ENCODE data around the gene CFAP221.

The CFAP221 gene

GRCh38 chr2:119692310-119692709 lies 148.1 kb downstream of the CFAP221 start:
- no peak overlapping the region for H3K4me3 ChIP-seq
- H3K27ac ChIP-seq, result no peak overlapping the region

- Histone ChIP-seq H3K4me3 (no peak overlapping the region), H3K27ac (no peak overlapping the region)
These were observed 148.7 kb downstream of the CFAP221 start for GRCh38 chr2:119692954-119693353.

GRCh38 chr2:119693567-119693966 lies 149.3 kb downstream of the CFAP221 start:
- H3K4me3 ChIP-seq, result no peak overlapping the region

DNA sequence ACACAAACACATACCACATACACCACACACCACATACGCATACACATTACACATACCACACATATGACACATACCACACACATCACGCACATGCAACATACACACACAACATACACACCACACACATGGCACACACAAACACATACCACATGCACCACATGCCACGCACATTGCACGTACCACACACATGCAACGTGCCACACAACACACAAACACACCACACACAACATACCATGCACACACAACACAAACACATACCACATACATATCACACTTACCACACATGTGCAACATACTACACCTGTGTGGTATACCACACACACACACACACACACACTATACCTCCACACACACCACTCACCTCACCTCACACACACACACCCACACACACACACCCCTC lies 149.7 kb downstream of the CFAP221 start:
- no peak overlapping the region for H3K27ac ChIP-seq
- H3K4me3 ChIP-seq, result no peak overlapping the region

More at GRCh38 chr2:119693567-119693966, 149.3 kb downstream of the CFAP221 start:
- no peak overlapping the region for H3K27ac ChIP-seq

DNA sequence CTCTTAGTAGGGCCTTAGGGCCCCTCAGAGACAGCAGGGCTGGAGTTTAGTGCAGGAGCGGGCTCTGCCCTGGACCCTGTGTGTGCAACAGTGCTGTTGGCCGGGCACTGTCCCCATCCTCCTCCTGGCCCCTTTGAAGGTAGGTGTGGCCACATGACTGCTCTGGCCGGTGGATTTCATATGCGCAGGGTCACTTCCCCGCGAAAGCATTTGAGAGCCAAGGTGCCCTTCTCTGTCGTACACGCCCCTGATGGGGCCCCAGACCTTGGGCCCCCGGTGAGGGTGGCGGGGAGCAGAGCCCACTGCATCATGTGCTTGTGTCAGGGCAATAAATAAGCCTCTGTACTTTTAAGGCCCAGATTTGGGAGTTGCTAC lies 150.2 kb downstream of the CFAP221 start:
- Histone ChIP-seq H3K4me3 (no peak overlapping the region), H3K27ac (no peak overlapping the region)

- no peak overlapping the region for H3K27ac ChIP-seq
- H3K4me3 ChIP-seq, result no peak overlapping the region
These were observed 150.7 kb downstream of the CFAP221 start for GRCh38 chr2:119694845-119695521.

DNA sequence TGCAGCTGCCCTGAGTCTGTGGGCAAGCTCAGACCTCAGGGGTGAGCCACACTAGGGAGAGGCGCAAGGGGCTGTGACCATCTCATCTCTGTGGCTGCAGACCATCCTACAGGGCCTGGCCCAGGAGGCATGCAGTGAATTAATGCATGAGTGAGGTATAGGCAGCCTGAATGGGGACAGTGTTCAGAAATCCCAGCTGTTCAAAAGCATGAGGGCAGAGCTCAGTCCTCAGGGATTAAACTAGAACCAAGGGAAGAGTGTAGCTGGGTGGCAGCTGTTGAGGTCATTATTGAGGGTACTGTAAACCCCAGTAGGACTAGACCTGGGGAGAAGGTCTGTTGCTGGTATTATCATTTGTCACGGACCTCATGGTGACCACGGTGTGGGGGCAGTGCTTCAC lies 151.8 kb downstream of the CFAP221 start:
- no peak overlapping the region for H3K4me3 ChIP-seq
- no peak overlapping the region for H3K27ac ChIP-seq

GRCh38 chr2:119696494-119697030 lies 152.3 kb downstream of the CFAP221 start:
- Histone ChIP-seq H3K4me3 (no peak overlapping the region), H3K27ac (no peak overlapping the region)

GRCh38 chr2:119697290-119698020 lies 153.2 kb downstream of the CFAP221 start:
- Histone ChIP-seq H3K4me3 (no peak overlapping the region), H3K27ac (no peak overlapping the region)

- H3K4me3 ChIP-seq, result no peak overlapping the region
- H3K27ac ChIP-seq, result no peak overlapping the region
These were observed 154.0 kb downstream of the CFAP221 start for GRCh38 chr2:119698246-119698645.

DNA sequence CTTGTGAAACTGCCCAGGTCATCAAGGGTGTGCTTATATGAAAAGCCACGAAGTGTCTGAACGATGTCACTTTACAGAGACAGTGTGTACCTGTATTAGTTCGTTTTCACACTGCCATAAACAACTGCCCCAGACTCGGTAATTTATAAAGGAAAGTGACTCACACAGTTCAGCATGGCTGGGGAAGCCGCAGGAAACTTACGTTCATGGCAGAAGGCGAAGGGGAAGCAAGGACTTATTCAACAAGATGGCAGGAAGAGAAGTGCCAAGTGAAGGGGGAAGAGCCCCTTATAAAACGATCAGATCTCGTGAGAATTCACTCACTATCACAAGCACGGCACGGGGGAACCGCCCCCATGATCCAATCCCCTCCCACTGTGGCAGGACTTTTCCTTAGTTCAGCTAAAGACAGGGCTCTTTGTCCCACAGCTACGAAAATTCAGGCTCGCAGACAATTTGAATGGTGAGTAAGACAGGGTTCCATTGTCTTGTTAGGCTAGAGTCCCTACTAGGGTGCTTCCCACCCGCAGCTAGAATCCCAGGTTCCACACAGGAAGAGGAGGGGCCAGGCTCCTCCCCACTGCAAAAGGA lies 154.9 kb downstream of the CFAP221 start:
- no peak overlapping the region for H3K27ac ChIP-seq

GRCh38 chr2:119700866-119701265 lies 156.6 kb downstream of the CFAP221 start:
- Histone ChIP-seq H3K4me3 (no peak overlapping the region), H3K27ac (no peak overlapping the region)

More for the DNA sequence above, 154.9 kb downstream of the CFAP221 start:
- no peak overlapping the region for H3K4me3 ChIP-seq

- no peak overlapping the region for H3K4me3 ChIP-seq
- H3K27ac ChIP-seq, result no peak overlapping the region
These were observed 157.1 kb downstream of the CFAP221 start for GRCh38 chr2:119701352-119701751.

DNA sequence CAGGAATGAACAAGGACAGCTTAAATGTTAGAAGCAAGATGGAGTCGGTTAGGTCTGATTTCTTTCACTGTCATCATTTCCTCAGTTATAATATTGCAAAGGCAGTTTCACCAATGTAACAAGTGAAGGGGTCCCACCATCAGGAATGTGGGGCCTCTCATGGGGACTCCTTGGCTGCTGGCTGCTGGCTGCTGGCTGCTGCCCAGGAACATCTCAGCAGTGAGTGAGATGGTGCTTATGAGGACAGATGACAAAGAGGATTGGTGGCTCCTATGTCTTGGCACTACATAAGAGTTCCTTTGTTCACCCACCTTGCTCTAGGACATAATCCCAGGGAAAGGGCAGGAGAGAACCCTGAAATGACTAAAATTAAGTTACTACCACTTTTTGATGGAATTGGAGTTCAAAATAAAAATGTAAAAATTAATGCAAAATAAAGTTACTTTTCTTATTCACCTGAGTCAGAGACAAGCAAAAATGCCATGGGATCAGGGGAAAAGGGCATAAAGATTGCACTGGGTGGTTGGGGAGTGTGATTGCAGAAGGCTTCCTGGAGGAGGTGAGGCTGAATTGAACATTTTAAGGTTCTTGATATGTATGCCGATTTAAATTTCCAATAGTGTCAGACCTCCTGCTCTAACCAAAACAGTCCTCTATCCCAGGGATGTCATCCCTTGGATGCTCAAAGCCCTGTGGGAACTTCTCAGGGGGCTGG lies 158.1 kb downstream of the CFAP221 start:
- Histone ChIP-seq H3K27ac (no peak overlapping the region), H3K4me3 (no peak overlapping the region)

DNA sequence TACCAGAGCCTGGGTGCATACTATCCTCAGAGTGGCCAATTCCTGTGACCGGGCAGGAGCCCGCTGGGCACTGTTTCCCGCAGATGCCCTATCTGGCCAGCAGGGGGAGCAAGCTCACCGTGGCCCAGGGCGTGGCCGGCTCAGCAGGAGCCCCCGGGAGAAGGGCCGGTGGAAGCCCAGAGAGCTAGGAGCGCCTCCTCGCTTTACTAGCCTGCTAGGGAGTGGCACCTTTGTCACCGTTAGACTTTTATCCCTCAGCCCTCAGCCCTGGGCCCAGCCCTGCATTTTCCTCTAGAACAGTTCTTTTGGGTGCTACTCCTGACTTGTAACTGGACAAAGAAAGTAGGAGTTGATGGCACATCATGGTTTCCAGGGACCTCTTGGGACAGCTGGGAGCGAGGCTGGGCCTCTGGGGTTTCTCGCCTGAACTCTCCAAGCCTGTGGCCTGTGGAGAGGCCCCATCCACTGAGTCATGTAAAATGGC lies 158.7 kb downstream of the CFAP221 start:
- Histone ChIP-seq H3K27ac (no peak overlapping the region), H3K4me3 (no peak overlapping the region)

GRCh38 chr2:119703526-119703925 lies 159.3 kb downstream of the CFAP221 start:
- H3K27ac ChIP-seq, result no peak overlapping the region

DNA sequence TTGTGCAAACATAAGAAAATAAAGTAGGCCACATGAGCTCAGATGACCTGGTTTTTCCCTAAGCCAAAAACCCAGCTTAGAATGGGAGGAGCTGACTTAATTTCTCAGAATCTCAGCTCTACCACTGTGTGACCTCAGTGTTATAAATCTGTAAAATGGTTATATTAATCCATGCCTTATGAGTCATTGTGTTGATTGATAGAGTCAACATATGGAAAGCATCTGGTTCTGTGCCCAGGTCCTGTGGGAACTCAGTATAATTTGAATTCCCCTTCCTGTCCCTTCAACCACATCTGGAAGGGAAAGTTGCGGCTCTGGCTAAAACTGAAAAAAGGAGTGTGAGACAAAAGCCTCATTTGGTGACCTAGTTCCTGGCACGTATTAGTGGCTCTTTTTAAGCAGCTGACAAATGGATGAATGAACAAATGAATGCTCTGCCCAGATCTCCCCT lies 160.4 kb downstream of the CFAP221 start:
- Histone ChIP-seq H3K4me3 (no peak overlapping the region), H3K27ac (no peak overlapping the region)

More at GRCh38 chr2:119703526-119703925, 159.3 kb downstream of the CFAP221 start:
- no peak overlapping the region for H3K4me3 ChIP-seq

GRCh38 chr2:119706221-119706620 lies 162.0 kb downstream of the CFAP221 start:
- Histone ChIP-seq H3K4me3 (no peak overlapping the region), H3K27ac (no peak overlapping the region)

Data from skin epidermis (tissue), 12 donors.